GM13977 (cell line): ENCODE measurements around the gene CMTM1.
"Not testable (repeated sequence)": the region's sequence is repeated elsewhere in the genome, so short reads cannot be mapped to it uniquely, and the experiment has no call there.

ENCODE experiments used
- DNase-seq: peaks from one replicate; pipeline ENCODE4 v3.0.0; 2012; ENCODE audit warnings: low spot score
- in situ Hi-C: fragments of 300-500 bp; cut with MboI; formaldehyde crosslinking; loops from one replicate; pipeline ENCODE4 v1.12.0; 2022; ENCODE audit warnings: low sequenced_read_pairs, low pct_unique_long_range_greater_than_20kb, mixed read lengths, inconsistent platforms; ENCODE audit not compliant: unreplicated experiment
- TF ChIP-seq, protein P1 (sequence below): IDR thresholded peaks from 2 replicates; pipeline ENCODE4 v1.5.1; 2012; ENCODE audit warnings: mild to moderate bottlenecking, control low read depth; ENCODE audit not compliant: insufficient read depth; ENCODE audit errors: extremely low read depth, missing control alignments

The CMTM1 gene

DNA sequence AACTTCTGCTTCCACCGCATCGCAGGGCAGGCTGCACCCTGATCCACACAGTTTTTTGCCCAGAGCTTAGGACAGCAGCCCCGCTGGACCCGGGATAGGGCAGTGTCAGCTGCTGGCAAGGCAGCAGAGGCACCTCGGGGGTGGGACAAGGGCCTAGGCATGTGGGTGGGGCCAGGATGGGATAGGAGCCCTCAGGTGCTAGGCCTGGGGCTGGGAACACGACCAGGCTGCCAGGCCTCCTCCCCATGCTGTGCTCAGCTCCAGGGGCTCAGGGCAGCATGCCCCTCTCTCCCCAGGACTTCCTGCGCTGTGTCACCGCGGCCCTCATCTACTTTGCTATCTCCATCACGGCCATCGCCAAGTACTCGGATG is 42.9 kb downstream of the CMTM1 start:
- TF ChIP-seq, protein P1, sequence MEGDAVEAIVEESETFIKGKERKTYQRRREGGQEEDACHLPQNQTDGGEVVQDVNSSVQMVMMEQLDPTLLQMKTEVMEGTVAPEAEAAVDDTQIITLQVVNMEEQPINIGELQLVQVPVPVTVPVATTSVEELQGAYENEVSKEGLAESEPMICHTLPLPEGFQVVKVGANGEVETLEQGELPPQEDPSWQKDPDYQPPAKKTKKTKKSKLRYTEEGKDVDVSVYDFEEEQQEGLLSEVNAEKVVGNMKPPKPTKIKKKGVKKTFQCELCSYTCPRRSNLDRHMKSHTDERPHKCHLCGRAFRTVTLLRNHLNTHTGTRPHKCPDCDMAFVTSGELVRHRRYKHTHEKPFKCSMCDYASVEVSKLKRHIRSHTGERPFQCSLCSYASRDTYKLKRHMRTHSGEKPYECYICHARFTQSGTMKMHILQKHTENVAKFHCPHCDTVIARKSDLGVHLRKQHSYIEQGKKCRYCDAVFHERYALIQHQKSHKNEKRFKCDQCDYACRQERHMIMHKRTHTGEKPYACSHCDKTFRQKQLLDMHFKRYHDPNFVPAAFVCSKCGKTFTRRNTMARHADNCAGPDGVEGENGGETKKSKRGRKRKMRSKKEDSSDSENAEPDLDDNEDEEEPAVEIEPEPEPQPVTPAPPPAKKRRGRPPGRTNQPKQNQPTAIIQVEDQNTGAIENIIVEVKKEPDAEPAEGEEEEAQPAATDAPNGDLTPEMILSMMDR = no peak
- in situ Hi-C loops = no loop called here
- no peak for DNase-seq

DNA sequence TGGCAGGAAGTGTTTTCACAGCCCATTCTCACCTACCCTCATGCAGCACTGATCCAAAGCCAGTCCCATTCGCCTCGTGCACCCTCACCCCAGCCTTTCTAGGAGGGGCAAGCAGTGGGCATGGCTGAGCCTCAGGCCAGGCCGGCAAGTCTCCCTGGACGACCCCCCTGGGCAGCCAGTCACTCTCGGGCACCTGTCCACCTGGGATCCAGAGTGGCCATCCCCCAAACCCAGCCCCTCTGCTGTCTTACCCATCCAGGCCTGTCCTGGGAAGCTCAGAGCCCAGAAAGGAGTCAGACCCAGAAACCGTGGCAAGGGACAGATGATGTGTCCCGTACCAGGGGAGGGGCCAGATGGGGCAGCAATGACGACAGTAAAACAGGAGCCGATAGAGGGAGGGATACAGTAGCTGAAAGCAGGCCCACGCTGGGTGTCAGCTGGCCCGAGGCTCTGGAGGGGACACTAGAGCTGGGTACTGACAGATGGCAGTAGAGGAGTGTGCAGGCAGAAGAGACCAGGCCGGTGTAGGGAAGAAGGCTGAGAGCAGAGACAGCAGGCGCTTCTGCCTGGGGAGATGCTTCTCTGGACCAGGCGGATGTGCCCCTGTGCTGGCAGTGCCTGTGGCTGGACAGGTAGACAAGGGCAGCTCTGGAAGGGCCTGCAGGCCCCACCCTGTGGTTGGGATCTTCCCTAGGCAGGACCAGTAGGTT is 44.0 kb downstream of the CMTM1 start:
- in situ Hi-C loops = no loop called here
- no peak for DNase-seq
- TF ChIP-seq, protein P1 = no peak

DNA sequence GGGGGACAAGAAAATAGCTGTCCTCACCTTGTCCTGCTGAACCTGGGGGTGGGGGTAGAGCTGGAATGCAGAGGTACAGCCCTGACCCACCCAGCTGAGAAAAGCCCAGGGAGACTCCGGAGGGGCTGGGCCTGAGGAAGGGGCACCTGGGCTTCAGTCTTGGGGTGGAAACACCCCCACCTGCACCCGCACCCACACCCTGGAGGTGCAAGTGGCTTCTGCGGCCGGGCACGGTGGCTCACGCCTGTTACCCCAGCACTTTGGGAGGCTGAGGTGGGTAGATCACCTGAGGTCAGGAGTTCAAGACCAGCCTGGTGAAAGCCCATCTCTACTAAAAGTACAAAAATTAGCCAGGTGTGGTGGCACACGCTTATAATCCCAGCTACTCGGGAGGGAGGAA is 45.7 kb downstream of the CMTM1 start:
- in situ Hi-C loops, DNase-seq: not testable (repeated sequence)

DNA sequence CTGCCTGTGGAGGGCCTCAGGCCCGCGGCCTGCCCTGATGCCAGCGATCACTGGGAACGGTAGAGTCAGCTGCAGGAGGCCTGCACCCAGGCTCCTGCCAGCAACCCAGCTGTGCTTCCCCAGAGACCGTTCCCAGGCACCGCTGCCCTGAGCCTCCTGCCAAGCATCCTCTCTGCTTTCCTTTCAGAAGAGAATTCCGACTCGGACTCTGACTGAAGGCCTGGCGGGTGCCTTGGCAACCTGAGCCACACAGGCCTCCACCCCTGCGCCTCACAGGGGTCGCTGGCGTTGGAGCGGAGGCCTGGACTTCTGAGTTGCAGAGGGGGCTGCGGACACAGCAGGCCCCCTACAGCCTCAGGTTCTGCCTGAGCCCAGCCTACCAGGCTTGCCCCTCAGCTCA is 46.2 kb downstream of the CMTM1 start:
- TF ChIP-seq, protein P1 = no peak
- in situ Hi-C loops = no loop called here
- DNase-seq = no peak

DNA sequence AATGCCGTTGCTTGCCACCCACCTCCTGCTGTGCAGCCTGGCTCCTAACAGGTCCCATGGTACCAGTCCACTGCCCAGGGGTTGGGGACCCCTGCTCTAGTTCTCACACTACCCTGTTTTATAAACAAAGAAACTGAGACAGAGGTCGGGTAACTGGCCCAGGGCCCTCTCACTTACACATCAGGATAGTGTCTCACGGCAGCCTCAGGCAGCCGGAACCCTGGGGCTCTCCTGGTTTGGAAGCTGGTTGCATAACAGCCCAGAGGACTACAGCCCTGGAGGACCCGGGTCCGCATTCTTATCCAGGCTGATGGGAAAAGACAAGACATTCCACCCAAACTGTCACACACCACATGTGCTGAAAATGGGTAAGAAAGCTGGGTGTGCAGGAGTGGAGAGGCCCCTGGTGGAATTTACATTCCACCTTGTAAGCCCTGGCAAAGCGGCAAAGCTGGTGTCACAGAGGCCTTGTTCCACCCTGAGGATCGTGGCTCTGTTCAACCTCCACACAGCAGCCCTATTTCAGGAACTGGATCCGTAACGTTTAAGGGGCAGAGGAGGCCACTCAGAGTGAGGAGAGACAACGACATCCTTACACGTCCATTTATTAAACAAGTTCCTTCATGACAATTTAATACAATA is 48.0 kb downstream of the CMTM1 start:
- no peak for DNase-seq
- in situ Hi-C loops = no loop called here
- TF ChIP-seq, protein P1 = no peak

DNA sequence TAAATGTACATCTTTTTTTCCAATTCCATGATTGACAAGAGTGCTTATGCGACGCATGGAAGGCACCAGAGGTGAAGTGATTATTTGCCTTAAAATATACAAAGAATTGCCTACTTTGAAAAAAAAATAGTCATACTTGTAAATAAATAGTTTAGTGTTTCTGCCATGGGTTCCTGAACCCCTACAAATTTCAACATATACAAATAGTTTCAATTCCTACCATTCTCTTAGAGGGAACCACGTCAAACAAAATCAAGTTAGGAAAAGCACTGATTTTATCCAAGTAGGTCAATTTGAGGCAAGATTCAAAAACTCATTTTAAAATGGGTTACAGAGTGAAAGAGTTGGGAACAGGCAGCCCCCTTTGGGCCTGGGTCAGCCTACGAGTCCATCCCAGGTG is 49.9 kb downstream of the CMTM1 start:
- TF ChIP-seq, protein P1 = no peak
- DNase-seq = no peak
- in situ Hi-C loops = no loop called here

DNA sequence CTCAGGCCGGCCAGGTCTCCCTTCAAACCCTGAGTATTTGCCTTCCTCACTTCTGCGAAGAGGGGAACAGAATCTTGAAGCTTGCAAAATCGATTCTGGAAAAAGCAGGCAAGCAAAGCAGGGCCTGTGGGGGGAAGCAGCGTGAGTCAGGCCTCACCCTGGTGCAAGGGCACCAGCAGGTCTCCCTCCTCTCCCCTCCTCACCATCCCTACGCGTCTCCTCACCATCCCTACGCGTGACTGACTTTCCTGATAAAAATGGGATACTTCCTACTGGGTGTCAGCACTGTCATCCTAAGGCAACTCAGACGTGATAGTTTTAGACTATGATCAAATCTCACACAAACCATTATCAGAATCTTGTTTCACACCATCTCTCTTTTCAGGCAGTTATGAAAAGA is 50.4 kb downstream of the CMTM1 start:
- DNase-seq = no peak
- TF ChIP-seq, protein P1 = no peak

More for the DNA sequence above, 50.4 kb downstream of the CMTM1 start:
- in situ Hi-C loops = no loop called here
